Activated CD8-positive, alpha-beta memory T cell treated with anti-CD3 and anti-CD28 coated beads, Interleukin-2, amount 50 U/mL, for 24 hours (primary cell): ENCODE results near the gene OR7D4.
"Not testable (repeated sequence)": the region's sequence is repeated elsewhere in the genome, so short reads cannot be mapped to it uniquely, and the experiment has no call there.

Source experiments
- DNase-seq: peaks from one replicate; pipeline ENCODE4 v3.0.0-alpha.2; 2020; ENCODE audit errors: extremely low read depth

The OR7D4 gene

GRCh38 chr19:9219489-9219888 is at the start of gene OR7D4:
Gene OR7D4, minus strand, starts transcription at chr19:9219589. Its CDS starts 4,752 bp downstream, at chr19:9214837.
- DNase-seq = no peak

DNA sequence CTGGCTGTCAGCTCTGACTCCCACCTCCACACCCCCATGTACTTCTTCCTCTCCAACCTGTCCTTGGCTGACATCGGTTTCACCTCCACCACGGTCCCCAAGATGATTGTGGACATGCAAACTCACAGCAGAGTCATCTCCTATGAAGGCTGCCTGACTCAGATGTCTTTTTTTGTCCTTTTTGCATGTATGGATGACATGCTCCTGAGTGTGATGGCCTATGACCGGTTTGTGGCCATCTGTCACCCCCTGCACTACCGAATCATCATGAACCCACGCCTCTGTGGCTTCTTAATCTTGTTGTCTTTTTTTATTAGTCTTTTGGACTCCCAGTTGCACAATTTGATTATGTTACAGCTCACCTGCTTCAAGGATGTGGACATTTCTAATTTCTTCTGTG is 31.8 kb upstream of the OR7D4 start:
- no peak for DNase-seq

GRCh38 chr19:9250630-9251029 is 31.2 kb upstream of the OR7D4 start, which contains the start of gene OR7E24:
Gene OR7E24, plus strand, starts transcription at chr19:9250930. Its CDS starts 114 bp downstream, at chr19:9251044.
- DNase-seq = no peak

- peak; percentile 10 for DNase-seq
These were observed 13.8 kb downstream of the OR7D4 start for GRCh38 chr19:9205501-9206113.

DNA sequence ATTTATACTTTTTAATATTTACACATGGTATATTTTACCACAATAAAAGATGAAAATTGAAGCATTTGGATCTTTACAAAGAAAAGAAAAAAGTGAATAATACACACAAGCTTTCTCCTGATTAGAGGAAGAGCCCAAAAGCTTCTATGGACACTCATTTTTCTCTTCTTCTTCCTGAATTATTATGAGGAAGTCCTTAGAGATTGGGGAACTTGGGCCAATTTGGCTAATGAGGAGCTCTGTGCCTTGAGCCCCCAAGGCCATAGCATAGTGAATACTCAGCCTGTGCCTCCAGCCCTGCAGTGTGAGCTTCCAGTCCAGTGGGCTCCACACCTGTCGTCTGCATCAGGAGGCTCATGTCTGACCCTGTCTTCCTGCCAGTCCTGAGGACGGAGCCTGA is 21.3 kb downstream of the OR7D4 start:
- not testable (repeated sequence) for DNase-seq

DNA sequence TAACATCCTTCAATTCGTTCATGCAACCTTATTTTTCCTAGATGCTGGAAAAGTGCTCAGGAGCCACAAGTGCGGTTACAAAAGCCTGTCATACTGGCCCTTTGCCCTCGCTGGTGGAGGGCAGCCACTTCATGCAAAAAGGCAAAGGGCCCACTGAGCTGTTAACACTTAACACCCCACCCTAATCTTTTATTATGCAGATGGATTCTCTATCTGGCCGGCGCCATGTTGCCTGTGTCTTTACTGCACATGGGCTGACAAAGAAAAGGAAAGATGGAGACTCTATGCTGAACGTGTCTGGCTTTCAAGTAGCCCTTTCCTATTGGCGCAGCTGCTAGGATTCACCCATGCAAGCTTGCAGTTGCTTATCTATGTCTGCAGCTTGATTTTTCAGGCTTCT is 29.9 kb downstream of the OR7D4 start:
- no peak for DNase-seq

DNA sequence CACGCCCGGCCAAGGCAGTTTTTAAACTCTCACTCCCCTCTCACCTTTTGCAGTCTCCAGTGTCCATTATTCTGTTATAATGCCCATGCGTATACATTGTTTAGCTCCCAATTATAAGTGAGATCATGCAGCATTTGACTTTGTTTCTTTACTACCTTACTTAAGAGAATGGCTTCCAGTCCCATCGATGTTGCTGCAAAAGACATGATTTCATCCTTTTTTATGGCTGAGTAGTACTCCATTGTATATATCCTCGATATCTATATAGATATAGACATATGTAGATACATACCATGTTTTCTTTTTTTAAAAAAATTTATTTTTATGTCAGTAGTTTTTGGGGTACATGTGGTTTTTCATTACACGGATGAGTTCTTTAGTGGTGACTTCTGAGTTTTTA is 32.2 kb downstream of the OR7D4 start:
- no peak for DNase-seq

GRCh38 chr19:9183000-9183399 is 36.4 kb downstream of the OR7D4 start:
- DNase-seq = no peak

GRCh38 chr19:9178901-9179300 is 40.5 kb downstream of the OR7D4 start, which contains the start of gene OR7D2:
Gene OR7D2, plus strand, starts transcription at chr19:9178979. Its CDS starts 6,803 bp downstream, at chr19:9185782.
- DNase-seq = no peak

- DNase-seq = no peak
These were observed 44.1 kb downstream of the OR7D4 start for GRCh38 chr19:9175326-9175725.

DNA sequence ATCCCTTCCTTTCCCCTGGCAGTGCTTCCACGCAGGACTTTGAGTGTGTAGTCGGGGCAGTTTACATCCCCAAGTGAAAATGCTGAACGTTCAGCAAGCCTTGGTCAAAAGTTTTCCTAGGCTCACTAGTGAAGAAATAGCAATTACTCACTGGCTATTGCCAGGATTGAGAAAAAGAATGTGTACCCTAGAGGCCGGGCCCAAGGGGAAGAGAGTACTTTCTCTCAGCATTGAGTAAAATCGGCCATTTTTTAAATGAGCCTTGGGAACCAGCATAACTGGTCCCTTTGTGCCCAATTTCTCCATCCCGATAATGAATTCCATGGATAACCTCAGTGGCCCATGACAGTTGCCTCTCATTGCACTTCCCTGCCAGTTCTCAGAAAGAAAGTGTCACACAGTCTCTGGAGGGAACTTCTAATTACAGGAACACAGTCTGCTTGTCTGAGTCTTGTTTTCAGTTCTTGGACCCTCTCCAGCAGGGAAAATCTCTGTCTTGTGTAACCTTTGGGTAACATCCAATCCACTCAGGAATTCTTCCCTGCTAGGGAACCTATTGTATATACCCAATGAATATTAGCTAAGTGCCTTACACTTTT is 47.9 kb downstream of the OR7D4 start:
- DNase-seq = no peak

GRCh38 chr19:9166846-9167245 is 52.5 kb downstream of the OR7D4 start:
- DNase-seq = no peak

GRCh38 chr19:9165261-9165660 is 54.1 kb downstream of the OR7D4 start:
- no peak for DNase-seq

DNA sequence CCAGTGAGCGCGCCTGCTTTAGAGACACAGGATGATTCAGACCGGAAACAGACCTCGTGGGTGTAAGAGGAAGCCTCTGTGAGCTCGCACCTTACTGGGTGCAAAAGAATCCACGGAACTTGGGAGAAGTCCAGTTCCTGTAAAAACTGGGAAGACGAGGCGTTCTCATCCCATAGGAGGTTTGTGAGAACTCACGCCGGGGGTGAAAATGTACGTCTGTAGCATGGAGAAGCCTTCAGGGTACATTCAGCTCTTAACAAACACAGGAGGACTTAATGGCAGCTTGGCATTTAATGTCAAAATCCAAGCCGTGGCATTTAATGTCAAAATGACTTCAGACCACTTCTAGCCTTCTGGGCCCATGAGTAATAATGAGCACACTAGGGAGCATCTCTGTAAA is 58.0 kb downstream of the OR7D4 start:
- no peak for DNase-seq
